Endothelial cell of umbilical vein (primary cell): Measurements from ENCODE around the gene SYDE1. TPM values are rescaled to one million over a fixed set of nuclear protein-coding genes. Genes with fewer than 3 reads are reported as not detected.

Experiments
- BruUV-seq: library from RNA; stranded (reverse); fragments of 400-500 nt; replicated peaks from 2 replicates; lab custom pipeline; 2021; lab: Mats Ljungman, UMichigan
- CTCF ChIA-PET: fragments of 300-600, 350-600 bp; sonication (Branson Sonifier 250); formaldehyde crosslinking; loops from one replicate; lab custom pipeline; 2021; ENCODE audit warnings: antibody characterized with exemption, inconsistent platforms; lab: Charles Lee
- POLR2A ChIA-PET: fragments of 300-600, 350-600 bp; sonication (Branson Sonifier 250); formaldehyde crosslinking; loops from one replicate; lab custom pipeline; 2021; ENCODE audit warnings: antibody characterized with exemption, inconsistent platforms; lab: Charles Lee
- DNase-seq: peaks from one replicate; pipeline ENCODE4 v3.0.0-alpha.2; 2011; ENCODE audit warnings: low read depth, low spot score
- FAIRE-seq: peaks from 2 replicates; lab custom pipeline; 2011; peaks lifted over from hg19 to GRCh38; lab: Jason Lieb, UNC
- H2AFZ ChIP-seq: 2 replicates; pipeline ENCODE4 v1.6.0; 2012; ENCODE audit warnings: low read depth, low read length, control low read depth, inconsistent platforms
- H3K27ac ChIP-seq: 2 replicates; pipeline ENCODE4 v1.5.1; 2011; ENCODE audit warnings: low read depth, mild to moderate bottlenecking, control low read depth, low read length, moderate library complexity; ENCODE audit not compliant: insufficient read depth
- H3K27me3 ChIP-seq, 2 experiments: 2 replicates each; pipeline versions ENCODE4 v1.6.0 to v1.6.1; 2011; ENCODE audit warnings: low read length in 2 of 2, mixed read lengths in 1 of 2; ENCODE audit not compliant: control insufficient read depth in 2 of 2, insufficient read depth in 2 of 2
- H3K36me3 ChIP-seq, 2 experiments: 2 replicates in 1 of 2; 3 replicates in 1 of 2; pipeline ENCODE4 v1.5.1; 2011; ENCODE audit warnings: low read length in 2 of 2, mild to moderate bottlenecking in 1 of 2, moderate library complexity in 1 of 2; ENCODE audit not compliant: control insufficient read depth in 2 of 2, insufficient read depth in 2 of 2; ENCODE audit errors: extremely low read depth in 1 of 2
- H3K4me1 ChIP-seq: 3 replicates; pipeline ENCODE4 v1.5.1; 2011; ENCODE audit warnings: mild to moderate bottlenecking, low read length; ENCODE audit not compliant: control insufficient read depth, insufficient read depth; ENCODE audit errors: extremely low read depth
- H3K4me2 ChIP-seq: 2 replicates; pipeline ENCODE4 v1.6.1; 2011; ENCODE audit warnings: low read length, control low read depth, mixed read lengths; ENCODE audit not compliant: insufficient read depth
- H3K4me3 ChIP-seq, 3 experiments: fragments of 200-600 bp in 1 of 3; sonication (generic), shearing (Covaris generic) in 1 of 3; replicated peaks in 1 of 3; 2 replicates each; pipeline ENCODE4 v1.5.1; 2011 to 2016; ENCODE audit warnings: control low read depth in 3 of 3, low read length in 3 of 3, mild to moderate bottlenecking in 2 of 3, inconsistent platforms in 1 of 3, low read depth in 1 of 3, moderate library complexity in 1 of 3; ENCODE audit not compliant: insufficient read depth in 1 of 3
- H3K79me2 ChIP-seq: 2 replicates; pipeline ENCODE4 v1.6.0; 2012; ENCODE audit warnings: low read length, inconsistent platforms; ENCODE audit not compliant: control insufficient read depth, insufficient read depth
- H3K9ac ChIP-seq: replicated peaks from 2 replicates; pipeline ENCODE3; 2011; ENCODE audit warnings: low read length, control low read depth; ENCODE audit not compliant: insufficient read depth; ENCODE audit errors: extremely low read depth
- H3K9me1 ChIP-seq: replicated peaks from 3 replicates; pipeline ENCODE4 v1.6.0; 2011; ENCODE audit warnings: mild to moderate bottlenecking, low read length; ENCODE audit not compliant: control insufficient read depth, insufficient read depth; ENCODE audit errors: extremely low read depth
- H3K9me3 ChIP-seq: replicated peaks from 2 replicates; pipeline ENCODE4 v1.5.1; 2012; ENCODE audit warnings: low read length, inconsistent platforms; ENCODE audit not compliant: control insufficient read depth, insufficient read depth
- H4K20me1 ChIP-seq: replicated peaks from 2 replicates; pipeline ENCODE3; 2011; ENCODE audit warnings: mild to moderate bottlenecking, low read length; ENCODE audit not compliant: control insufficient read depth, insufficient read depth; ENCODE audit errors: extremely low read depth
- CTCF ChIP-seq, 2 donors: IDR thresholded peaks; 1 replicate in 1 of 2; 2 replicates in 1 of 2; pipeline ENCODE4 v1.5.1; 2011; ENCODE audit warnings: low read length in 2 of 2, mild to moderate bottlenecking in 2 of 2, moderate library complexity in 2 of 2, control low read depth in 1 of 2, inconsistent platforms in 1 of 2, low read depth in 1 of 2; ENCODE audit not compliant: insufficient read depth in 1 of 2; ENCODE audit errors: extremely low read depth in 1 of 2
- EZH2 ChIP-seq: IDR thresholded peaks from 2 replicates; pipeline ENCODE4 v1.6.1; 2012; ENCODE audit warnings: borderline replicate concordance, low read depth, mild to moderate bottlenecking, moderate library complexity, low read length, inconsistent platforms; ENCODE audit not compliant: severe bottlenecking
- FOS ChIP-seq: IDR thresholded peaks from 2 replicates; pipeline ENCODE4 v1.6.1; 2011; ENCODE audit warnings: mild to moderate bottlenecking, low read length, moderate library complexity, borderline replicate concordance; ENCODE audit not compliant: insufficient read depth
- GATA2 ChIP-seq: IDR thresholded peaks from 2 replicates; pipeline ENCODE4 v1.7.0; 2011; ENCODE audit warnings: low read depth, mild to moderate bottlenecking, moderate library complexity, mixed read lengths, low read length; ENCODE audit not compliant: insufficient read length, insufficient read depth
- JUN ChIP-seq: IDR thresholded peaks from 2 replicates; pipeline ENCODE4 v1.6.1; 2011; ENCODE audit warnings: borderline replicate concordance, low read depth; ENCODE audit not compliant: insufficient read length, insufficient read depth
- MYC ChIP-seq: IDR thresholded peaks from one replicate; pipeline ENCODE4 v1.6.1; 2011; ENCODE audit warnings: mild to moderate bottlenecking, low read depth, low read length
- POLR2A ChIP-seq: IDR thresholded peaks from 2 replicates; pipeline ENCODE4 v1.6.1; 2012; ENCODE audit warnings: low read depth, mild to moderate bottlenecking, control low read depth, low read length
- POLR2AphosphoS5 ChIP-seq: IDR thresholded peaks from 2 replicates; pipeline ENCODE4 v1.6.1; 2012; ENCODE audit warnings: low read depth, mild to moderate bottlenecking, control low read depth, low read length, moderate library complexity; ENCODE audit not compliant: insufficient read depth
- dilution Hi-C: fragments of 300-500 bp; cut with MboI; formaldehyde crosslinking; loops from one replicate; pipeline ENCODE4 v1.15.0; 2019; ENCODE audit warnings: low sequenced_read_pairs; ENCODE audit not compliant: extremely low pct_ligation_motif_present
- intact Hi-C: fragments of 100-400 bp; cut with micrococcal nuclease; formaldehyde crosslinking; loops from one replicate; pipeline ENCODE4 v1.10.0; 2022
- polyA plus RNA-seq, 4 experiments: library from polyadenylated mRNA; depleted of rRNA in 3 of 4; stranded (reverse) in 3 of 4; unstranded in 1 of 4; fragments of >200 nt; gene quantifications; 2 replicates each; pipeline versions ENCODE4 v1.2.1 to v1.2.3, GENCODE V29; 2011 to 2012; ENCODE audit warnings: missing spikeins in 1 of 4
- total RNA-seq: library from RNA; stranded (reverse); gene quantifications from 2 replicates; pipeline ENCODE4 v1.2.3, GENCODE V29; 2021
- TF ChIP-seq, protein P1 (sequence below): IDR thresholded peaks from 2 replicates; pipeline ENCODE4 v1.6.1; 2011; ENCODE audit not compliant: insufficient read depth, insufficient read length

SYDE1 gene
- total and polyA plus RNA-seq, 2 donors (not counting 3 experiments of a cell fraction or from before 2014, with no cell fraction given) = 33.1 to 35.3 TPM

DNA sequence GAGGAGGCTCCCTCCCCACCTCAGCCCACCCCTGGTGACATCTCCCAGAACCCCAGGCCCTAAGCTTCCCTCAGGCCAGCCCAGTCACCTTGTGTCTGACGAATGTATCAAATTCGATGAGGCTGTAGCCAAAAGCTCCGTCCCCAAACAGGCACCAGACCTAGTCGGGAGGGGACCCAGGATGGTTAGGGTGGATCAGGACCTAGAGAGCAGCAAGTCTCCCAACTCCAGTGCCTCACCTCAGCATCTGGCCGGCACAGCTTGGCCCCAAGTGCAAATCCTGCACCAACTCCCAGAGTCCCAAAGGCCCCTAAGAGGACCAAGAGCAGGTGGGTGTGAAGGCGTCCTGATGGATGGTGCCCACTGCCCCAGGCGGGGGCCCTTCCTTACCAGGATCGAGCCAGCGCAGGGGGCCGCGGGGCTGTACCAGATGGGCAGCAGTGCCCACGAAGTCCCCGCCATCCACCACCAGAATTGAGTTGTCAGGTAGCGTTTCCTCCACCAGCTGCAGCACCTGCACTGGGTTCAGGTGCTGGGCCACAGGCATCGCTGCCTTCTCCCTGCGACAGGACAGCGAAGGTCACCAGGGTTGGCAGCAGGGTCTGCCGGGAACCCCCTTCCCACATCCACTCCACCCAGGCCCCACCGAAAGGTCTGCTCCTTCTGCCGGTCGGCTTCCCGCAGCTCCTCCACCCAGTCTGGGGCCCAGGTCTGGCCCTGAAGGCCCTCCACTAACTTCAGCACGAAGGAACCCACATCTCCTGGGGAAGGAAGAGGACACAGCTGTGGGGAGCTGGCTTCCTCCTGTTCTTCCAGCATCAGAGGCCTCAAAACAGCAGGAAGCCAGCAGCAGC is 8.8 kb downstream of the SYDE1 start:
- no peak overlapping the region for H3K4me3 ChIP-seq
- H3K9me3 ChIP-seq = no peaks in the 10 kb centered on the region
- H3K79me2 ChIP-seq = no peaks in the 10 kb centered on the region
- DNase-seq (no peak), FAIRE-seq (no peak)
- no peak overlapping the region for H2AFZ ChIP-seq
- no peak overlapping the region for H3K4me2 ChIP-seq
- peaks cover 38 to 70% of the 10 kb centered on the region in 2 experiments for H3K36me3 ChIP-seq
- no peaks in the 10 kb centered on the region for H3K9me1 ChIP-seq
- H3K27me3 ChIP-seq = no peaks in the 10 kb centered on the region
- H3K9ac ChIP-seq = no peak overlapping the region
- no peak overlapping the region for H3K27ac ChIP-seq
- dilution Hi-C loops (no loop called here), intact Hi-C loops (no loop called here)
- TF ChIP-seq EZH2 (no peak), GATA2 (no peak), POLR2AphosphoS5 (no peak), FOS (no peak), POLR2A (no peak), JUN (no peak), MYC (no peak), CTCF (IDR thresholded peaks at IDR 0.05; ENCODE audit: extremely low read depth in 1 of 2, insufficient read depth in 1 of 2, low read depth in 1 of 2, low read length in 2 of 2) (no peak)
- TF ChIP-seq, protein P1, sequence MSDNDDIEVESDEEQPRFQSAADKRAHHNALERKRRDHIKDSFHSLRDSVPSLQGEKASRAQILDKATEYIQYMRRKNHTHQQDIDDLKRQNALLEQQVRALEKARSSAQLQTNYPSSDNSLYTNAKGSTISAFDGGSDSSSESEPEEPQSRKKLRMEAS = no peak
- H4K20me1 ChIP-seq = no peaks in the 10 kb centered on the region
- no peaks in the 10 kb centered on the region for H3K4me1 ChIP-seq
- CTCF ChIA-PET = no interaction called here
- BruUV-seq = no TSS peak
- POLR2A ChIA-PET = no interaction called here
